Neural cell (in vitro differentiated cells): Measurements from ENCODE around the gene GSTA1. TPM values are rescaled to one million over a fixed set of nuclear protein-coding genes. Genes with fewer than 3 reads are reported as not detected.

Experiments
- H2AFZ ChIP-seq: fragments of 200-600, 300-800 bp; sonication (generic), shearing (Covaris generic); 2 replicates; pipeline ENCODE4 v1.6.0; 2014; ENCODE audit warnings: low read depth, mild to moderate bottlenecking, antibody characterized with exemption, low read length, moderate library complexity
- H3F3A ChIP-seq: fragments of 200-600 bp; shearing (Covaris generic); 2 replicates; pipeline ENCODE4 v1.6.1; 2016; ENCODE audit warnings: mild to moderate bottlenecking, moderate library complexity, mixed read lengths, antibody characterized with exemption, low read length; ENCODE audit not compliant: insufficient read depth, poor library complexity, severe bottlenecking
- H3K27ac ChIP-seq: fragments of 200-600, 300-800 bp; sonication (generic), shearing (Covaris generic); 2 replicates; pipeline ENCODE4 v1.5.1; 2014; ENCODE audit warnings: mild to moderate bottlenecking, low read length, moderate library complexity
- H3K27me3 ChIP-seq: fragments of 300-800, 200-600 bp; sonication (generic), shearing (Covaris generic); 2 replicates; pipeline ENCODE4 v1.6.0; 2014; ENCODE audit warnings: mild to moderate bottlenecking, low read depth, low read length, moderate library complexity; ENCODE audit not compliant: insufficient read depth
- H3K36me3 ChIP-seq: fragments of 300-800, 200-600 bp; sonication (generic), shearing (Covaris generic); 2 replicates; pipeline ENCODE4 v1.5.1; 2014; ENCODE audit warnings: mild to moderate bottlenecking, antibody characterized with exemption, low read length, moderate library complexity; ENCODE audit not compliant: insufficient read depth
- H3K4me2 ChIP-seq: fragments of 300-800, 200-600 bp; sonication (generic), shearing (Covaris generic); 2 replicates; pipeline ENCODE4 v1.6.0; 2014; ENCODE audit warnings: mild to moderate bottlenecking, low read length
- H3K4me3 ChIP-seq: fragments of 300-800, 200-600 bp; sonication (generic), shearing (Covaris generic); 2 replicates; pipeline ENCODE4 v1.5.1; 2014; ENCODE audit warnings: mild to moderate bottlenecking, low read length, moderate library complexity
- H3K79me2 ChIP-seq: fragments of 200-600 bp; shearing (Covaris generic); replicated peaks from 2 replicates; pipeline ENCODE4 v1.6.0; 2014; ENCODE audit warnings: mild to moderate bottlenecking, low read length, moderate library complexity; ENCODE audit not compliant: insufficient read depth
- H3K9ac ChIP-seq: fragments of 300-800, 200-600 bp; sonication (generic), shearing (Covaris generic); 2 replicates; pipeline ENCODE4 v1.6.1; 2016; ENCODE audit warnings: mild to moderate bottlenecking, low read length, mixed read lengths
- H3K9me2 ChIP-seq: fragments of 200-600 bp; shearing (Covaris generic); 2 replicates; pipeline ENCODE4 v1.6.1; 2016; ENCODE audit warnings: mild to moderate bottlenecking, low read length, mixed read lengths; ENCODE audit not compliant: insufficient read depth
- H3K9me3 ChIP-seq: fragments of 200-600, 300-800 bp; sonication (generic), shearing (Covaris generic); 2 replicates; pipeline ENCODE4 v1.6.1; 2016; ENCODE audit warnings: mild to moderate bottlenecking, mixed run types, low read length, moderate library complexity, mixed read lengths
- H4K20me1 ChIP-seq: fragments of 200-600 bp; shearing (Covaris generic); 2 replicates; pipeline ENCODE4 v1.6.1; 2016; ENCODE audit warnings: mild to moderate bottlenecking, mixed run types; ENCODE audit not compliant: insufficient read depth
- CTCF ChIP-seq: fragments of 450-650 bp; IDR thresholded peaks from 2 replicates; pipeline ENCODE4 v1.5.1; 2014; ENCODE audit warnings: antibody characterized with exemption, mild to moderate bottlenecking, moderate library complexity; ENCODE audit not compliant: poor library complexity, severe bottlenecking
- EP300 ChIP-seq: fragments of 450-650 bp; conservative IDR thresholded peaks from 2 replicates; pipeline ENCODE4 v1.6.1; 2014; ENCODE audit warnings: antibody characterized with exemption, mild to moderate bottlenecking, moderate library complexity; ENCODE audit not compliant: poor library complexity, severe bottlenecking
- EZH2 ChIP-seq: fragments of 200-600, 300-800 bp; shearing (Covaris generic), sonication (generic); IDR thresholded peaks from 2 replicates; pipeline ENCODE4 v1.6.1; 2014; ENCODE audit warnings: antibody characterized with exemption, low read length, borderline replicate concordance, mild to moderate bottlenecking; ENCODE audit not compliant: insufficient read depth, poor library complexity, severe bottlenecking
- MXI1 ChIP-seq: fragments of 450-650 bp; conservative IDR thresholded peaks from 2 replicates; pipeline ENCODE4 v1.6.1; 2014; ENCODE audit warnings: antibody characterized with exemption, mild to moderate bottlenecking; ENCODE audit not compliant: poor library complexity, severe bottlenecking
- POLR2AphosphoS5 ChIP-seq: IDR thresholded peaks from 2 replicates; pipeline ENCODE4 v1.6.1; 2012
- RAD21 ChIP-seq: fragments of 450-650 bp; conservative IDR thresholded peaks from 2 replicates; pipeline ENCODE4 v1.6.1; 2014; ENCODE audit warnings: antibody characterized with exemption, mild to moderate bottlenecking, moderate library complexity
- SMC3 ChIP-seq: fragments of 450-650 bp; conservative IDR thresholded peaks from 2 replicates; pipeline ENCODE4 v1.6.1; 2014; ENCODE audit warnings: antibody characterized with exemption, mild to moderate bottlenecking, moderate library complexity; ENCODE audit not compliant: poor library complexity
- TAF1 ChIP-seq: IDR thresholded peaks from 2 replicates; pipeline ENCODE4 v1.6.1; 2012; ENCODE audit warnings: low read depth
- polyA plus RNA-seq: library from polyadenylated mRNA; depleted of rRNA; stranded (reverse); fragments of >200 nt; gene quantifications from 2 replicates; pipeline ENCODE4 v1.2.3, GENCODE V29; 2014
- TF ChIP-seq, protein P1 (sequence below): IDR thresholded peaks from 2 replicates; pipeline ENCODE4 v1.6.1; 2012; ENCODE audit warnings: borderline replicate concordance

GSTA1 gene
- polyA plus RNA-seq, 1 donor from 2014 or later, result not detected

DNA sequence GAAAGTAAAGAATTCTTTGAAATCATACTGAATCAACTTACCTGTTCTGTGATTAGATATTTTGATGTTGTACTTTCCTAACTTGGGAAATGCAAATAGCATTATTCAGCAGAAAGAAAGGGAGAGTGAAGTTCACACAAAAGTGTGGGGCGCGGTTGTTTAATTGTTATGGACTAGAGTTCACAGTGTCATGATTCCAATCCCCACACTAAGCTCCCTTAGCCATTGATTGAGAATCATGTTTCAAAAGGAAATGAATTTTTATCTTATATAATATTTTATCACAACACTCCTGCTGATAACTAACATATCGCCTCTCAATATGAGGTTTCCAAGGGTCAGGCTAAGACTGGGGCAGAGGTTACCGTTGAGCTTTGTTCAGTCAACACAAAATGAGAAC is 40.0 kb upstream of the GSTA1 start:
- H3K4me2 ChIP-seq, result no peak overlapping the region
- H3K4me3 ChIP-seq, result no peak overlapping the region
- H3K9ac ChIP-seq, result no peak overlapping the region
- no peaks in the 10 kb centered on the region for H3F3A ChIP-seq
- no peaks in the 10 kb centered on the region for H3K36me3 ChIP-seq
- no peaks in the 10 kb centered on the region for H4K20me1 ChIP-seq
- H2AFZ ChIP-seq, result no peak overlapping the region
- no peaks in the 10 kb centered on the region for H3K9me2 ChIP-seq
- H3K27me3 ChIP-seq, result no peaks in the 10 kb centered on the region
- no peaks in the 10 kb centered on the region for H3K79me2 ChIP-seq
- H3K27ac ChIP-seq, result no peak overlapping the region
- H3K9me3 ChIP-seq, result no peaks in the 10 kb centered on the region
- TF ChIP-seq SMC3, result no peak
- no peak for TF ChIP-seq RAD21
- TF ChIP-seq EP300, result no peak
- no peak for TF ChIP-seq EZH2
- TF ChIP-seq MXI1, result no peak
- no peak for TF ChIP-seq TAF1
- TF ChIP-seq, protein P1, sequence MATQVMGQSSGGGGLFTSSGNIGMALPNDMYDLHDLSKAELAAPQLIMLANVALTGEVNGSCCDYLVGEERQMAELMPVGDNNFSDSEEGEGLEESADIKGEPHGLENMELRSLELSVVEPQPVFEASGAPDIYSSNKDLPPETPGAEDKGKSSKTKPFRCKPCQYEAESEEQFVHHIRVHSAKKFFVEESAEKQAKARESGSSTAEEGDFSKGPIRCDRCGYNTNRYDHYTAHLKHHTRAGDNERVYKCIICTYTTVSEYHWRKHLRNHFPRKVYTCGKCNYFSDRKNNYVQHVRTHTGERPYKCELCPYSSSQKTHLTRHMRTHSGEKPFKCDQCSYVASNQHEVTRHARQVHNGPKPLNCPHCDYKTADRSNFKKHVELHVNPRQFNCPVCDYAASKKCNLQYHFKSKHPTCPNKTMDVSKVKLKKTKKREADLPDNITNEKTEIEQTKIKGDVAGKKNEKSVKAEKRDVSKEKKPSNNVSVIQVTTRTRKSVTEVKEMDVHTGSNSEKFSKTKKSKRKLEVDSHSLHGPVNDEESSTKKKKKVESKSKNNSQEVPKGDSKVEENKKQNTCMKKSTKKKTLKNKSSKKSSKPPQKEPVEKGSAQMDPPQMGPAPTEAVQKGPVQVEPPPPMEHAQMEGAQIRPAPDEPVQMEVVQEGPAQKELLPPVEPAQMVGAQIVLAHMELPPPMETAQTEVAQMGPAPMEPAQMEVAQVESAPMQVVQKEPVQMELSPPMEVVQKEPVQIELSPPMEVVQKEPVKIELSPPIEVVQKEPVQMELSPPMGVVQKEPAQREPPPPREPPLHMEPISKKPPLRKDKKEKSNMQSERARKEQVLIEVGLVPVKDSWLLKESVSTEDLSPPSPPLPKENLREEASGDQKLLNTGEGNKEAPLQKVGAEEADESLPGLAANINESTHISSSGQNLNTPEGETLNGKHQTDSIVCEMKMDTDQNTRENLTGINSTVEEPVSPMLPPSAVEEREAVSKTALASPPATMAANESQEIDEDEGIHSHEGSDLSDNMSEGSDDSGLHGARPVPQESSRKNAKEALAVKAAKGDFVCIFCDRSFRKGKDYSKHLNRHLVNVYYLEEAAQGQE, result no peak
- no peak for TF ChIP-seq POLR2AphosphoS5
- no peak for TF ChIP-seq CTCF

- H2AFZ ChIP-seq, result no peak within 1 kb of the TSS
- no peak for TF ChIP-seq CTCF
- no peaks in the 10 kb centered on the region for H3K79me2 ChIP-seq
- H3K4me3 ChIP-seq, result no peak within 1 kb of the TSS
- H4K20me1 ChIP-seq, result no peaks in the 10 kb centered on the region
- no peaks in the 10 kb centered on the region for H3F3A ChIP-seq
- no peak within 1 kb of the TSS for H3K4me2 ChIP-seq
- H3K27ac ChIP-seq, result no peak within 1 kb of the TSS
- H3K27me3 ChIP-seq, result no peaks in the 10 kb centered on the region
- H3K9me3 ChIP-seq, result no peaks in the 10 kb centered on the region
- H3K36me3 ChIP-seq, result no peaks in the 10 kb centered on the region
- H3K9me2 ChIP-seq, result no peaks in the 10 kb centered on the region
- H3K9ac ChIP-seq, result no peak within 1 kb of the TSS
Measured at GRCh38 chr6:52840763-52841585, 37.4 kb upstream of the GSTA1 start, which contains the start of gene GSTA5. TSS of gene GSTA5 (minus strand) at chr6:52840813.
